GM21367 (cell line): ENCODE results near the gene SIX6.

ENCODE experiments used
- ATAC-seq: cut with Tn5 transposase; IDR thresholded peaks from one replicate; pipeline ENCODE4 v1.9.1; 2021; ENCODE audit not compliant: unreplicated experiment

SIX6 gene

GRCh38 chr14:60512973-60513571 lies 4.1 kb downstream of the SIX6 start:
- no peak for ATAC-seq

GRCh38 chr14:60514378-60514740 lies 5.4 kb downstream of the SIX6 start:
- no peak for ATAC-seq

- no peak for ATAC-seq
Measured at GRCh38 chr14:60514741-60515491, 6.0 kb downstream of the SIX6 start.

- ATAC-seq = no peak
Measured at GRCh38 chr14:60515511-60516289, 6.8 kb downstream of the SIX6 start.

GRCh38 chr14:60532442-60532841 lies 23.5 kb downstream of the SIX6 start:
- no peak for ATAC-seq

GRCh38 chr14:60537663-60538062 lies 28.7 kb downstream of the SIX6 start:
- ATAC-seq = no peak

GRCh38 chr14:60544659-60545058 lies 35.7 kb downstream of the SIX6 start:
- no peak for ATAC-seq

- no peak for ATAC-seq
Measured at GRCh38 chr14:60553808-60554207, 44.9 kb downstream of the SIX6 start.

GRCh38 chr14:60561845-60562746 lies 53.1 kb downstream of the SIX6 start:
- ATAC-seq = peak; percentile 78
